Fibroblast of skin of right biceps (primary cell): Measurements from ENCODE around the gene AGO3.
"Not testable (repeated sequence)": the region's sequence is repeated elsewhere in the genome, so short reads cannot be mapped to it uniquely, and the experiment has no call there.

Source experiments
- DNase-seq: peaks from one replicate; pipeline ENCODE4 v3.0.0-alpha.2; 2013

Gene AGO3

GRCh38 chr1:35930593-35931445 is at the start of gene AGO3:
Gene AGO3 (plus strand): TSS chr1:35931105. CDS start chr1:35931427, 322 bp downstream.
- peak; percentile 86 for DNase-seq

GRCh38 chr1:35881850-35882273 is 49.0 kb upstream of the AGO3 start:
- no peak for DNase-seq

- DNase-seq = no peak
Observed at GRCh38 chr1:35882586-35882944, 48.3 kb upstream of the AGO3 start.

GRCh38 chr1:35882945-35883634 is 47.8 kb upstream of the AGO3 start, which contains the start of gene AGO1:
Gene AGO1 (plus strand): TSS chr1:35883209. CDS start chr1:35883422, 213 bp downstream.
- peak; percentile 93 for DNase-seq

- peak; percentile 30 for DNase-seq
Observed at GRCh38 chr1:35883635-35884101, 47.2 kb upstream of the AGO3 start.

GRCh38 chr1:35884934-35885333 is 46.0 kb upstream of the AGO3 start:
- no peak for DNase-seq

- peak; percentile 6 for DNase-seq
Observed at GRCh38 chr1:35885961-35886558, 44.8 kb upstream of the AGO3 start.

- DNase-seq = peak; percentile 8
Observed at GRCh38 chr1:35886577-35887431, 44.1 kb upstream of the AGO3 start.

GRCh38 chr1:35887508-35887907 is 43.4 kb upstream of the AGO3 start:
- no peak for DNase-seq

- no peak for DNase-seq
Observed at GRCh38 chr1:35888255-35888654, 42.6 kb upstream of the AGO3 start.

GRCh38 chr1:35888981-35889380 is 41.9 kb upstream of the AGO3 start:
- not testable (repeated sequence) for DNase-seq

- DNase-seq = no peak
Observed at GRCh38 chr1:35893051-35893879, 37.6 kb upstream of the AGO3 start.

- DNase-seq = peak; percentile 38
Observed at GRCh38 chr1:35894183-35894582, 36.7 kb upstream of the AGO3 start.

- DNase-seq = no peak
Observed at GRCh38 chr1:35894656-35895055, 36.2 kb upstream of the AGO3 start.

- no peak for DNase-seq
Observed at GRCh38 chr1:35899941-35900340, 31.0 kb upstream of the AGO3 start.

GRCh38 chr1:35901235-35901634 is 29.7 kb upstream of the AGO3 start:
- no peak for DNase-seq

- no peak for DNase-seq
Observed at GRCh38 chr1:35902671-35903070, 28.2 kb upstream of the AGO3 start.

- DNase-seq = no peak
Observed at GRCh38 chr1:35914717-35915116, 16.2 kb upstream of the AGO3 start.

- no peak for DNase-seq
Observed at GRCh38 chr1:35915693-35916092, 15.2 kb upstream of the AGO3 start.

GRCh38 chr1:35923791-35924221 is 7.1 kb upstream of the AGO3 start:
- no peak for DNase-seq

- DNase-seq = no peak
Observed at GRCh38 chr1:35924838-35925237, 6.1 kb upstream of the AGO3 start.

- peak; percentile 22 for DNase-seq
Observed at GRCh38 chr1:35925741-35926140, 5.2 kb upstream of the AGO3 start.
